ENCODE results near the gene NPAT. TPM values are rescaled to one million over a fixed set of nuclear protein-coding genes. Genes with fewer than 3 reads are reported as not detected.

The NPAT gene
- total RNA-seq, 1 donor from 2014 or later: 2.0 TPM

DNA sequence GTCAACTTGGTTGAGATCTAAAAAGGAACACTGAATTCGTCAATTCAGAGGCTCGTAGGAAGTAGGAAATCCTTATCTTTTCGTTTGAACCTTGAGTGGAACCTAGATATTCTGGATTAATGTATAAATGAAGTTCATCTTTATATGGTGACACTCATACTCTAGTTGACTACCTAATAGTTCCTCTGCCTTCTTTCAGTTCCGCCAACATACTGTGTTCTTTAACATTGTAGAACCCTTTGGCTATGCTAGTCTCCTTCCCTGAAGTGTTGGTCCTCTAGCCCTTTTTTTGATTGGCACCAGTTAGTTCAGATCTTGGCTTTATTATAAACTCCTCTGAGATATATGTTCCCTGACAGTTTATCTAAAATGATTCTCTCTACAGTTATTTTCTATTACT, 1.9 kb upstream of the NPAT start:
- H3K27ac ChIP-seq: peak overlapping the region; percentile 92 to 93
- intact Hi-C loops (cut with DNase I): loop anchor here (10.0 kb wide), 2 partner anchors 380 to 1870 kb away; partner anchors contain the start of gene ZC3H12C
- peaks cover 6 to 10% of the 10 kb centered on the region in 2 donors for H3K36me3 ChIP-seq
- DNase-seq (ENCODE audit: low spot score in 2 of 2): no peak
- H3K4me3 ChIP-seq: peak overlapping the region; percentile 74 to 80
- peaks cover 0 to 13% of the 10 kb centered on the region in 2 donors for H3K4me1 ChIP-seq
- H3K9me3 ChIP-seq: no peaks in the 10 kb centered on the region
- H3K27me3 ChIP-seq: no peaks in the 10 kb centered on the region
- TF ChIP-seq, protein P1, sequence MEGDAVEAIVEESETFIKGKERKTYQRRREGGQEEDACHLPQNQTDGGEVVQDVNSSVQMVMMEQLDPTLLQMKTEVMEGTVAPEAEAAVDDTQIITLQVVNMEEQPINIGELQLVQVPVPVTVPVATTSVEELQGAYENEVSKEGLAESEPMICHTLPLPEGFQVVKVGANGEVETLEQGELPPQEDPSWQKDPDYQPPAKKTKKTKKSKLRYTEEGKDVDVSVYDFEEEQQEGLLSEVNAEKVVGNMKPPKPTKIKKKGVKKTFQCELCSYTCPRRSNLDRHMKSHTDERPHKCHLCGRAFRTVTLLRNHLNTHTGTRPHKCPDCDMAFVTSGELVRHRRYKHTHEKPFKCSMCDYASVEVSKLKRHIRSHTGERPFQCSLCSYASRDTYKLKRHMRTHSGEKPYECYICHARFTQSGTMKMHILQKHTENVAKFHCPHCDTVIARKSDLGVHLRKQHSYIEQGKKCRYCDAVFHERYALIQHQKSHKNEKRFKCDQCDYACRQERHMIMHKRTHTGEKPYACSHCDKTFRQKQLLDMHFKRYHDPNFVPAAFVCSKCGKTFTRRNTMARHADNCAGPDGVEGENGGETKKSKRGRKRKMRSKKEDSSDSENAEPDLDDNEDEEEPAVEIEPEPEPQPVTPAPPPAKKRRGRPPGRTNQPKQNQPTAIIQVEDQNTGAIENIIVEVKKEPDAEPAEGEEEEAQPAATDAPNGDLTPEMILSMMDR (IDR thresholded peaks at IDR 0.05): no peak

DNA sequence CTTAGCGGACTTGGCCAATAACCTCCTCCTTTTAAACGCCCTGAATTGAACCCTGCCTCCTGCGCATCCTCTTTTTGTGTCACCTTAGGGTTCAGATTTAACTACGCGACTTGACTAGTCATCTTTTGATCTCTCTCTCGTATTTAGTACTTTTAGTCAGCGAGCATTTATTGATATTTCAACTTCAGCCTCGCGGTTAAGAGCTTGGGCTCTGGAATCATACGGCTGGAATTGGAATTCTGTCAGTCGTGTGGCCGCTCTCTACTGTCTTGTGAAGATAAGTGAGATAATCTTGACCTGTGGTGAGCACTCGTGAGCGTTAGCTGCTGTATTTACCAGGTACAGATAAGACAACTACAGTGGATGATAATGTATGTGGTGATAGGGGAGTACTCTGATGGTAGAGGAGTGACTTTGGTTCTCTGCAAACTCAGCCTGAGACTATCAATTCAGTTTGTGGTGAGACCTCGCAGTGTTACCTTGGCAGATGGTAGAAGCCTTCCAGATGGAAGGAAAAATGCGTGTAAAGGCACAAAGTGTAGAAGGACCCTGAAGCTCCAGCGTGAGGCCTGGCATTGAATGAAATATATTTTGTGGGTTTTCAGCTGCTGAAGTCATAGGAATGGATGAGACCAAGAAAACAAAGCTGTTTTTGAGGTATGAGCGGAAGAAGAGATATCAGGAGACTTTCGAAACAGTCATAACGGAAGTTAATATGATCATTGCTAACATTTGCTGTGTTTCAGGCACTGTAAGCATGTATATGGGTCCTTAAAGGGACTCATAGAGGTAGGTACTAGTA, 1.1 kb upstream of the NPAT start:
- Histone ChIP-seq H3K4me3 (peak overlapping the region; percentile 74 to 80), H3K27me3 (no peaks in the 10 kb centered on the region), H3K4me1 (peaks cover 0 to 13% of the 10 kb centered on the region in 2 donors), H3K27ac (peak overlapping the region; percentile 92 to 93), H3K36me3 (peaks cover 2 to 5% of the 10 kb centered on the region in 2 donors), H3K9me3 (no peaks in the 10 kb centered on the region)
- TF ChIP-seq, protein P1 (IDR thresholded peaks at IDR 0.05): no peak
- intact Hi-C loops (cut with DNase I): loop anchor here (2.0 to 10.0 kb wide), 5 partner anchors 215 to 1871 kb away; partner anchors contain the start of genes CUL5, DDX10 and ZC3H12C
- DNase-seq (ENCODE audit: low spot score in 2 of 2): no peak

GRCh38 chr11:108221911-108222573, 396 bp downstream of the NPAT start:
- Histone ChIP-seq H3K36me3 (no peaks in the 10 kb centered on the region), H3K9me3 (no peaks in the 10 kb centered on the region), H3K4me3 (peak overlapping the region; percentile 80 to 85), H3K27me3 (no peaks in the 10 kb centered on the region), H3K27ac (peak overlapping the region; percentile 92 to 97), H3K4me1 (peaks cover 0 to 13% of the 10 kb centered on the region in 2 donors)
- DNase-seq (ENCODE audit: low spot score in 2 of 2): no peak
- intact Hi-C loops (cut with DNase I): loop anchor here (1.0 to 10.0 kb wide), 7 partner anchors 101 to 1873 kb away; partner anchors contain the start of genes ACAT1, C11orf65, CUL5 and DDX10
- TF ChIP-seq, protein P1 (IDR thresholded peaks at IDR 0.05): no peak

DNA sequence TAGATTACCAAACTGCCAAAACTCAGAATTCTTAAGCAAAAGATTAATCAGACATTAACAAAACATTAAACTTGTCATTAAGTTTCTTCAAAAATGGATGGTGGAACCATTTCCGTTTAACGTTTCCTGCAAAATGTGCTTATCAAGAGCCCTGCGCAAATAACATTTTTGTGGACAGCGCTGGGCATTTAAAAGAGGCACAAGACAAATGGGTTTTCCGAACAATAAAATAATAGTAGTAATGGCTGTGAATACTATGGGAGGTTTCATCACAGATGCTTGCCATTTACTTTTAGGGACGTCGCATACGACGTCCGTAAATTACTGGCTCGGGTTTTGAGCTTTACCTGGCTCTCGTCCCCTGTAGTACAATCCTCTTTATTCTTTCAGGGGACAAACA, 1.1 kb downstream of the NPAT start:
- DNase-seq (ENCODE audit: low spot score in 2 of 2): no peak
- TF ChIP-seq, protein P1 (IDR thresholded peaks at IDR 0.05): no peak
- Histone ChIP-seq H3K9me3 (no peaks in the 10 kb centered on the region), H3K27ac (peak overlapping the region; percentile 92 to 97), H3K36me3 (no peaks in the 10 kb centered on the region), H3K4me1 (peaks cover 0 to 13% of the 10 kb centered on the region in 2 donors), H3K4me3 (peak overlapping the region; percentile 80 to 85), H3K27me3 (no peaks in the 10 kb centered on the region)
- intact Hi-C loops (cut with DNase I): loop anchor here (10.0 kb wide), 2 partner anchors 377 to 1873 kb away; partner anchors contain the start of gene ZC3H12C

- Histone ChIP-seq H3K4me3 (peak overlapping the region; percentile 80 to 85), H3K27ac (peak overlapping the region in 1 of 2 donors; percentile 97), H3K9me3 (no peaks in the 10 kb centered on the region), H3K36me3 (no peaks in the 10 kb centered on the region), H3K4me1 (peaks cover 0 to 13% of the 10 kb centered on the region in 2 donors), H3K27me3 (no peaks in the 10 kb centered on the region)
- DNase-seq (ENCODE audit: low spot score in 2 of 2): no peak
- intact Hi-C loops (cut with DNase I): loop anchor here (10.0 kb wide), 2 partner anchors 376 to 1874 kb away; partner anchors contain the start of gene ZC3H12C
- TF ChIP-seq, protein P1 (IDR thresholded peaks at IDR 0.05): no peak
Observed at GRCh38 chr11:108220721-108221336, 1.6 kb downstream of the NPAT start.
